GM23248 (cell line): ENCODE data around the gene POM121C.
"Not testable (repeated sequence)": the region's sequence is repeated elsewhere in the genome, so short reads cannot be mapped to it uniquely, and the experiment has no call there.

Source experiments
- EZH2 ChIP-seq: fragments of 200-600 bp; sonication (generic); IDR thresholded peaks from 2 replicates; pipeline ENCODE4 v1.6.1; 2018; ENCODE audit warnings: antibody characterized with exemption, mild to moderate bottlenecking; ENCODE audit not compliant: insufficient read depth, poor library complexity, severe bottlenecking
- EZH2phosphoT487 ChIP-seq: fragments of 200-600 bp; sonication (generic); IDR thresholded peaks from 2 replicates; pipeline ENCODE4 v1.6.1; 2018; ENCODE audit warnings: antibody characterized with exemption, moderate library complexity, mild to moderate bottlenecking, low read depth; ENCODE audit not compliant: insufficient read depth

- not testable (repeated sequence) for TF ChIP-seq EZH2, EZH2phosphoT487
These were observed 87.1 kb downstream of the POM121C start for GRCh38 chr7:75398771-75399700.
